ENCODE data around the gene ZSCAN21.

GRCh38 chr7:100015232-100016214 lies 34.1 kb upstream of the ZSCAN21 start, which contains the start of gene ZKSCAN1:
- TF ChIP-seq TOX (CRISPR knock-in tag; IDR thresholded peaks at IDR 0.05; ENCODE audit: borderline replicate concordance) (no peak), ZFP30 (CRISPR knock-in tag; IDR thresholded peaks at IDR 0.05) (no peak), PPARA (CRISPR knock-in tag; IDR thresholded peaks at IDR 0.05; ENCODE audit: borderline replicate concordance) (no peak), ZFP3 (CRISPR knock-in tag; IDR thresholded peaks at IDR 0.05) (no peak), POU6F1 (CRISPR knock-in tag; IDR thresholded peaks at IDR 0.05; ENCODE audit: borderline replicate concordance, low read depth) (no peak), CSRNP3 (CRISPR knock-in tag; IDR thresholded peaks at IDR 0.05) (0 out of 2 replicates have a peak, but pooled peaks have one; percentile 41), GLIS3 (CRISPR knock-in tag; IDR thresholded peaks at IDR 0.05) (no peak), ARNTL (CRISPR knock-in tag; IDR thresholded peaks at IDR 0.05; ENCODE audit: borderline replicate concordance, low read depth) (no peak)
- TF ChIP-seq, protein P1, sequence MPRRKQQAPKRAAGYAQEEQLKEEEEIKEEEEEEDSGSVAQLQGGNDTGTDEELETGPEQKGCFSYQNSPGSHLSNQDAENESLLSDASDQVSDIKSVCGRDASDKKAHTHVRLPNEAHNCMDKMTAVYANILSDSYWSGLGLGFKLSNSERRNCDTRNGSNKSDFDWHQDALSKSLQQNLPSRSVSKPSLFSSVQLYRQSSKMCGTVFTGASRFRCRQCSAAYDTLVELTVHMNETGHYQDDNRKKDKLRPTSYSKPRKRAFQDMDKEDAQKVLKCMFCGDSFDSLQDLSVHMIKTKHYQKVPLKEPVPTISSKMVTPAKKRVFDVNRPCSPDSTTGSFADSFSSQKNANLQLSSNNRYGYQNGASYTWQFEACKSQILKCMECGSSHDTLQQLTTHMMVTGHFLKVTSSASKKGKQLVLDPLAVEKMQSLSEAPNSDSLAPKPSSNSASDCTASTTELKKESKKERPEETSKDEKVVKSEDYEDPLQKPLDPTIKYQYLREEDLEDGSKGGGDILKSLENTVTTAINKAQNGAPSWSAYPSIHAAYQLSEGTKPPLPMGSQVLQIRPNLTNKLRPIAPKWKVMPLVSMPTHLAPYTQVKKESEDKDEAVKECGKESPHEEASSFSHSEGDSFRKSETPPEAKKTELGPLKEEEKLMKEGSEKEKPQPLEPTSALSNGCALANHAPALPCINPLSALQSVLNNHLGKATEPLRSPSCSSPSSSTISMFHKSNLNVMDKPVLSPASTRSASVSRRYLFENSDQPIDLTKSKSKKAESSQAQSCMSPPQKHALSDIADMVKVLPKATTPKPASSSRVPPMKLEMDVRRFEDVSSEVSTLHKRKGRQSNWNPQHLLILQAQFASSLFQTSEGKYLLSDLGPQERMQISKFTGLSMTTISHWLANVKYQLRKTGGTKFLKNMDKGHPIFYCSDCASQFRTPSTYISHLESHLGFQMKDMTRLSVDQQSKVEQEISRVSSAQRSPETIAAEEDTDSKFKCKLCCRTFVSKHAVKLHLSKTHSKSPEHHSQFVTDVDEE (CRISPR knock-in tag; IDR thresholded peaks at IDR 0.05), result no peak
- TF ChIP-seq, protein P2, sequence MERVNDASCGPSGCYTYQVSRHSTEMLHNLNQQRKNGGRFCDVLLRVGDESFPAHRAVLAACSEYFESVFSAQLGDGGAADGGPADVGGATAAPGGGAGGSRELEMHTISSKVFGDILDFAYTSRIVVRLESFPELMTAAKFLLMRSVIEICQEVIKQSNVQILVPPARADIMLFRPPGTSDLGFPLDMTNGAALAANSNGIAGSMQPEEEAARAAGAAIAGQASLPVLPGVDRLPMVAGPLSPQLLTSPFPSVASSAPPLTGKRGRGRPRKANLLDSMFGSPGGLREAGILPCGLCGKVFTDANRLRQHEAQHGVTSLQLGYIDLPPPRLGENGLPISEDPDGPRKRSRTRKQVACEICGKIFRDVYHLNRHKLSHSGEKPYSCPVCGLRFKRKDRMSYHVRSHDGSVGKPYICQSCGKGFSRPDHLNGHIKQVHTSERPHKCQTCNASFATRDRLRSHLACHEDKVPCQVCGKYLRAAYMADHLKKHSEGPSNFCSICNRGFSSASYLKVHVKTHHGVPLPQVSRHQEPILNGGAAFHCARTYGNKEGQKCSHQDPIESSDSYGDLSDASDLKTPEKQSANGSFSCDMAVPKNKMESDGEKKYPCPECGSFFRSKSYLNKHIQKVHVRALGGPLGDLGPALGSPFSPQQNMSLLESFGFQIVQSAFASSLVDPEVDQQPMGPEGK (CRISPR knock-in tag; IDR thresholded peaks at IDR 0.05; ENCODE audit: borderline replicate concordance), result peak; percentile 86; the same call in 1 of the 2 replicates
